H1 (cell line): ENCODE data around the gene PAF1. TPM values are rescaled to one million over a fixed set of nuclear protein-coding genes. Genes with fewer than 3 reads are reported as not detected.

Source experiments
- EZH2 ChIP-seq: fragments of 200-600 bp; sonication (generic); IDR thresholded peaks from 2 replicates; pipeline ENCODE4 v1.7.1; 2012; ENCODE audit warnings: low read depth, mild to moderate bottlenecking, moderate library complexity, low read length, inconsistent platforms; ENCODE audit not compliant: severe bottlenecking
- KDM1A ChIP-seq: fragments of 200-600, 300-600 bp; sonication (generic); IDR thresholded peaks from 2 replicates; pipeline ENCODE4 v1.7.1; 2016; ENCODE audit warnings: mild to moderate bottlenecking, low read length, borderline replicate concordance
- RNF2 ChIP-seq: fragments of 200-900, 300-1000 bp; sonication (generic); IDR thresholded peaks from 2 replicates; pipeline ENCODE4 v1.7.1; 2016; ENCODE audit warnings: borderline replicate concordance, low read depth, mild to moderate bottlenecking, antibody characterized with exemption, low read length; ENCODE audit not compliant: poor library complexity, severe bottlenecking; ENCODE audit errors: missing control alignments
- SIN3A ChIP-seq, 2 experiments: IDR thresholded peaks in 1 of 2; conservative IDR thresholded peaks in 1 of 2; 2 replicates each; pipeline ENCODE4 v1.6.1; 2011 to 2012; ENCODE audit warnings: low read length in 2 of 2, improper control_type of control experiment in 1 of 2, low read depth in 1 of 2, mild to moderate bottlenecking in 1 of 2
- SRF ChIP-seq: IDR thresholded peaks from 2 replicates; pipeline ENCODE4 v1.6.1; 2011; ENCODE audit warnings: mild to moderate bottlenecking, low read depth, low read length, moderate library complexity
- TBP ChIP-seq: IDR thresholded peaks from 2 replicates; pipeline ENCODE4 v1.6.1; 2011; ENCODE audit warnings: low read depth, low read length, improper control_type of control experiment
- polyA plus RNA-seq, 7 experiments: library from polyadenylated mRNA; depleted of rRNA in 3 of 7; stranded (reverse) in 5 of 7; unstranded in 2 of 7; fragments of >200 nt in 5 of 7; fragments of 200-250 nt in 2 of 7; gene quantifications; 1 replicate in 5 of 7; 2 replicates in 1 of 7; 4 replicates in 1 of 7; pipeline versions ENCODE4 v1.2.1 to v1.2.3, GENCODE V29; 2011 to 2013; ENCODE audit warnings: missing spikeins in 2 of 7, mixed read lengths in 2 of 7
- total RNA-seq: library from RNA; stranded (reverse); fragmentation: NEBNext Ultra II Directional; extraction: Animal tissue kit (Norgen Biotek cat#: 25700); gene quantifications from 2 replicates; pipeline ENCODE4 v1.2.1, GENCODE V29; 2021
- TF ChIP-seq, protein P1 (sequence below): fragments of 300-600 bp; sonication (generic); IDR thresholded peaks from 2 replicates; pipeline ENCODE4 v1.7.1; 2012; ENCODE audit warnings: low read length, moderate library complexity, mild to moderate bottlenecking, inconsistent platforms; ENCODE audit not compliant: insufficient replicate concordance

PAF1 gene
- total and polyA plus RNA-seq, 2 of the 8 experiments (the other 6 are each of a cell fraction or from before 2014, with no cell fraction given), result 31.4 to 58.6 TPM

DNA sequence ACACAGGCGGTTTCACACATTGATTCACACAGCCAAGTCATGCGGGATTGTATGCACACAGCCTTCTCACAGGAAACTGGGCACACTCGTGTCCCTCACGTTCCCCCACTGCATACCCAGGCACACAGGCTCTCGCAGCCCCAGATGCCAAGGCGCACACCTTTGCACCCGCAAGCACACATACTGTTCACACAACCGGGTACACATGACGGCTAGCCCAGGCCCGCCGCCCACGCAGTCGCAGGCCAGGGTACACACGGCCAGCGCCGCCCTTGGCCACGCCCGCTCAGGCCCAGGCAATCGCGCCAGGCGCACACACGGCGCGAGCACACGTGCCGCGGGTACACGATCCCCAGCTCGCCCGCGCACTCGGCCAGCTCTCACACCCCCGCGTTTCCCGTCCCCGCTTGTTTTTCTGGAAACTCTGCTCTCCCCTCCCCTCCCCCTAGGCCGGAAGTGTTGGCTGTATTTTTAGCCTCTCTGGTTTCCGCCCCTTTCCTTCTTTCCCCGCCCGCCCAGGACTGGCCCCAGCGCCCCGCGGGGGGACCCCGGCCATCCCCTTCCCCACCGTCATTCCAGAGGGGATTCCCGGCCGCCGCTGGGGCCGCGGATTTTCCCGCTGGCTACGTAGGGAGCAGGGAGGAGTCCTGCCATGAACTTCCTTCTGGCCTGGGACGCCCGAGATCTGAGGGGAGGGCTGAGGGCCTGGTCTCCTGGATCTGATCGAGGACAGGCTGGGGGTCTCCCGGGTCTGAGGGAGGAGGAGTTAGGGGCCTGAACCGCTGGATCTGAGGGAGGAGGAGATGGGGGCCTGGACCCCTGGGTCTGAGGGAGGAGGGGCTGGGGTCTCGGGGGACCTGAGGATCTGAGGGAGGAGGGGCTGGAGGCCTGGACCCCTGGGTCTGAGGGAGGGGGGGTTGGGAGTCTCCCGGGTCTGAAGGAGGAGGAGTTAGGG, 11.7 kb upstream of the PAF1 start (continued):
- TF ChIP-seq, protein P1, sequence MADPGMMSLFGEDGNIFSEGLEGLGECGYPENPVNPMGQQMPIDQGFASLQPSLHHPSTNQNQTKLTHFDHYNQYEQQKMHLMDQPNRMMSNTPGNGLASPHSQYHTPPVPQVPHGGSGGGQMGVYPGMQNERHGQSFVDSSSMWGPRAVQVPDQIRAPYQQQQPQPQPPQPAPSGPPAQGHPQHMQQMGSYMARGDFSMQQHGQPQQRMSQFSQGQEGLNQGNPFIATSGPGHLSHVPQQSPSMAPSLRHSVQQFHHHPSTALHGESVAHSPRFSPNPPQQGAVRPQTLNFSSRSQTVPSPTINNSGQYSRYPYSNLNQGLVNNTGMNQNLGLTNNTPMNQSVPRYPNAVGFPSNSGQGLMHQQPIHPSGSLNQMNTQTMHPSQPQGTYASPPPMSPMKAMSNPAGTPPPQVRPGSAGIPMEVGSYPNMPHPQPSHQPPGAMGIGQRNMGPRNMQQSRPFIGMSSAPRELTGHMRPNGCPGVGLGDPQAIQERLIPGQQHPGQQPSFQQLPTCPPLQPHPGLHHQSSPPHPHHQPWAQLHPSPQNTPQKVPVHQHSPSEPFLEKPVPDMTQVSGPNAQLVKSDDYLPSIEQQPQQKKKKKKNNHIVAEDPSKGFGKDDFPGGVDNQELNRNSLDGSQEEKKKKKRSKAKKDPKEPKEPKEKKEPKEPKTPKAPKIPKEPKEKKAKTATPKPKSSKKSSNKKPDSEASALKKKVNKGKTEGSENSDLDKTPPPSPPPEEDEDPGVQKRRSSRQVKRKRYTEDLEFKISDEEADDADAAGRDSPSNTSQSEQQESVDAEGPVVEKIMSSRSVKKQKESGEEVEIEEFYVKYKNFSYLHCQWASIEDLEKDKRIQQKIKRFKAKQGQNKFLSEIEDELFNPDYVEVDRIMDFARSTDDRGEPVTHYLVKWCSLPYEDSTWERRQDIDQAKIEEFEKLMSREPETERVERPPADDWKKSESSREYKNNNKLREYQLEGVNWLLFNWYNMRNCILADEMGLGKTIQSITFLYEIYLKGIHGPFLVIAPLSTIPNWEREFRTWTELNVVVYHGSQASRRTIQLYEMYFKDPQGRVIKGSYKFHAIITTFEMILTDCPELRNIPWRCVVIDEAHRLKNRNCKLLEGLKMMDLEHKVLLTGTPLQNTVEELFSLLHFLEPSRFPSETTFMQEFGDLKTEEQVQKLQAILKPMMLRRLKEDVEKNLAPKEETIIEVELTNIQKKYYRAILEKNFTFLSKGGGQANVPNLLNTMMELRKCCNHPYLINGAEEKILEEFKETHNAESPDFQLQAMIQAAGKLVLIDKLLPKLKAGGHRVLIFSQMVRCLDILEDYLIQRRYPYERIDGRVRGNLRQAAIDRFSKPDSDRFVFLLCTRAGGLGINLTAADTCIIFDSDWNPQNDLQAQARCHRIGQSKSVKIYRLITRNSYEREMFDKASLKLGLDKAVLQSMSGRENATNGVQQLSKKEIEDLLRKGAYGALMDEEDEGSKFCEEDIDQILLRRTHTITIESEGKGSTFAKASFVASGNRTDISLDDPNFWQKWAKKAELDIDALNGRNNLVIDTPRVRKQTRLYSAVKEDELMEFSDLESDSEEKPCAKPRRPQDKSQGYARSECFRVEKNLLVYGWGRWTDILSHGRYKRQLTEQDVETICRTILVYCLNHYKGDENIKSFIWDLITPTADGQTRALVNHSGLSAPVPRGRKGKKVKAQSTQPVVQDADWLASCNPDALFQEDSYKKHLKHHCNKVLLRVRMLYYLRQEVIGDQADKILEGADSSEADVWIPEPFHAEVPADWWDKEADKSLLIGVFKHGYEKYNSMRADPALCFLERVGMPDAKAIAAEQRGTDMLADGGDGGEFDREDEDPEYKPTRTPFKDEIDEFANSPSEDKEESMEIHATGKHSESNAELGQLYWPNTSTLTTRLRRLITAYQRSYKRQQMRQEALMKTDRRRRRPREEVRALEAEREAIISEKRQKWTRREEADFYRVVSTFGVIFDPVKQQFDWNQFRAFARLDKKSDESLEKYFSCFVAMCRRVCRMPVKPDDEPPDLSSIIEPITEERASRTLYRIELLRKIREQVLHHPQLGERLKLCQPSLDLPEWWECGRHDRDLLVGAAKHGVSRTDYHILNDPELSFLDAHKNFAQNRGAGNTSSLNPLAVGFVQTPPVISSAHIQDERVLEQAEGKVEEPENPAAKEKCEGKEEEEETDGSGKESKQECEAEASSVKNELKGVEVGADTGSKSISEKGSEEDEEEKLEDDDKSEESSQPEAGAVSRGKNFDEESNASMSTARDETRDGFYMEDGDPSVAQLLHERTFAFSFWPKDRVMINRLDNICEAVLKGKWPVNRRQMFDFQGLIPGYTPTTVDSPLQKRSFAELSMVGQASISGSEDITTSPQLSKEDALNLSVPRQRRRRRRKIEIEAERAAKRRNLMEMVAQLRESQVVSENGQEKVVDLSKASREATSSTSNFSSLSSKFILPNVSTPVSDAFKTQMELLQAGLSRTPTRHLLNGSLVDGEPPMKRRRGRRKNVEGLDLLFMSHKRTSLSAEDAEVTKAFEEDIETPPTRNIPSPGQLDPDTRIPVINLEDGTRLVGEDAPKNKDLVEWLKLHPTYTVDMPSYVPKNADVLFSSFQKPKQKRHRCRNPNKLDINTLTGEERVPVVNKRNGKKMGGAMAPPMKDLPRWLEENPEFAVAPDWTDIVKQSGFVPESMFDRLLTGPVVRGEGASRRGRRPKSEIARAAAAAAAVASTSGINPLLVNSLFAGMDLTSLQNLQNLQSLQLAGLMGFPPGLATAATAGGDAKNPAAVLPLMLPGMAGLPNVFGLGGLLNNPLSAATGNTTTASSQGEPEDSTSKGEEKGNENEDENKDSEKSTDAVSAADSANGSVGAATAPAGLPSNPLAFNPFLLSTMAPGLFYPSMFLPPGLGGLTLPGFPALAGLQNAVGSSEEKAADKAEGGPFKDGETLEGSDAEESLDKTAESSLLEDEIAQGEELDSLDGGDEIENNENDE, result no peak
- TF ChIP-seq KDM1A (peak; percentile 100), SRF (no peak), RNF2 (no peak), TBP (peak; percentile 64; the same call in 1 of the 2 replicates), SIN3A (conservative IDR thresholded peaks at IDR 0.05 in 1 of 2, IDR thresholded peaks at IDR 0.05 in 1 of 2; ENCODE audit: low read depth in 1 of 2, low read length in 2 of 2) (0 out of 4 replicates have a peak, but pooled peaks of 1 of the 2 experiments have one; percentile 35), EZH2 (no peak)
